Measurements from ENCODE around the gene FLT4.

FLT4 gene

GRCh38 chr5:180647941-180648500 is 1.4 kb downstream of the FLT4 start:
- Histone ChIP-seq H3K27me3 (peaks cover 0 to 73% of the 10 kb centered on the region in 2 donors), H3K4me3 (no peak overlapping the region), H3K4me1 (peaks cover 0 to 23% (median 15%) of the 10 kb centered on the region in 4 donors), H3K9me3 (no peaks in the 10 kb centered on the region), H3K36me3 (no peaks in the 10 kb centered on the region), H3K27ac (no peak overlapping the region)
- intact Hi-C loops (cut with DNase I; ENCODE audit: low total_unique reads): no loop called here
- TF ChIP-seq, protein P1, sequence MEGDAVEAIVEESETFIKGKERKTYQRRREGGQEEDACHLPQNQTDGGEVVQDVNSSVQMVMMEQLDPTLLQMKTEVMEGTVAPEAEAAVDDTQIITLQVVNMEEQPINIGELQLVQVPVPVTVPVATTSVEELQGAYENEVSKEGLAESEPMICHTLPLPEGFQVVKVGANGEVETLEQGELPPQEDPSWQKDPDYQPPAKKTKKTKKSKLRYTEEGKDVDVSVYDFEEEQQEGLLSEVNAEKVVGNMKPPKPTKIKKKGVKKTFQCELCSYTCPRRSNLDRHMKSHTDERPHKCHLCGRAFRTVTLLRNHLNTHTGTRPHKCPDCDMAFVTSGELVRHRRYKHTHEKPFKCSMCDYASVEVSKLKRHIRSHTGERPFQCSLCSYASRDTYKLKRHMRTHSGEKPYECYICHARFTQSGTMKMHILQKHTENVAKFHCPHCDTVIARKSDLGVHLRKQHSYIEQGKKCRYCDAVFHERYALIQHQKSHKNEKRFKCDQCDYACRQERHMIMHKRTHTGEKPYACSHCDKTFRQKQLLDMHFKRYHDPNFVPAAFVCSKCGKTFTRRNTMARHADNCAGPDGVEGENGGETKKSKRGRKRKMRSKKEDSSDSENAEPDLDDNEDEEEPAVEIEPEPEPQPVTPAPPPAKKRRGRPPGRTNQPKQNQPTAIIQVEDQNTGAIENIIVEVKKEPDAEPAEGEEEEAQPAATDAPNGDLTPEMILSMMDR (IDR thresholded peaks at IDR 0.05): no peak
- DNase-seq: no peak

- Histone ChIP-seq H3K4me3 (no peak overlapping the region), H3K27ac (no peak overlapping the region), H3K36me3 (no peaks in the 10 kb centered on the region), H3K9me3 (no peaks in the 10 kb centered on the region), H3K4me1 (peaks cover 0 to 23% (median 15%) of the 10 kb centered on the region in 4 donors), H3K27me3 (peaks cover 0 to 73% of the 10 kb centered on the region in 2 donors)
- intact Hi-C loops (cut with DNase I; ENCODE audit: low total_unique reads): no loop called here
- TF ChIP-seq, protein P1 (IDR thresholded peaks at IDR 0.05): no peak
- peak in 1 of 2 donors; percentile 29 for DNase-seq
These were observed 1.9 kb downstream of the FLT4 start for GRCh38 chr5:180647465-180647864.

DNA sequence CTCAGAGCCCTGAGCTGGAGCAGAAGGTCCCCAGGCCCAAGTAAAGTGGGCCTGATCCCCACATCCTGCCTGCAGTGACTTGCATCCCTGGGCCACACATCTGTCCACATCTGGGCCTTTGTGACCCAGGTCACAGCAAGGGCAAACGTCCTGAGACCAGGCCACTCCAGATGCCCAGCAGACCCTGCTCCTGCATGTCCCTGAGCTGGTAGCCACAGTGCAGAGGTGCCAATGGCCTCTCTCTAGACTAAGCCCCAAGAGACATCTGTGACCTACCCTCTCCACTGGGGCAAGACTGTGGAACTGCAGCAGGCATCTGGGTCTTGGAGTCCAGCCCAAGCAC is 2.5 kb downstream of the FLT4 start:
- TF ChIP-seq, protein P1 (IDR thresholded peaks at IDR 0.05): no peak
- no peak overlapping the region for H3K4me3 ChIP-seq
- H3K4me1 ChIP-seq: peaks cover 0 to 23% (median 15%) of the 10 kb centered on the region in 4 donors
- intact Hi-C loops (cut with DNase I; ENCODE audit: low total_unique reads): no loop called here
- no peaks in the 10 kb centered on the region for H3K9me3 ChIP-seq
- DNase-seq: peak in 1 of 2 donors; percentile 56
- no peak overlapping the region for H3K27ac ChIP-seq
- H3K27me3 ChIP-seq: peaks cover 0 to 73% of the 10 kb centered on the region in 2 donors
- no peaks in the 10 kb centered on the region for H3K36me3 ChIP-seq

DNA sequence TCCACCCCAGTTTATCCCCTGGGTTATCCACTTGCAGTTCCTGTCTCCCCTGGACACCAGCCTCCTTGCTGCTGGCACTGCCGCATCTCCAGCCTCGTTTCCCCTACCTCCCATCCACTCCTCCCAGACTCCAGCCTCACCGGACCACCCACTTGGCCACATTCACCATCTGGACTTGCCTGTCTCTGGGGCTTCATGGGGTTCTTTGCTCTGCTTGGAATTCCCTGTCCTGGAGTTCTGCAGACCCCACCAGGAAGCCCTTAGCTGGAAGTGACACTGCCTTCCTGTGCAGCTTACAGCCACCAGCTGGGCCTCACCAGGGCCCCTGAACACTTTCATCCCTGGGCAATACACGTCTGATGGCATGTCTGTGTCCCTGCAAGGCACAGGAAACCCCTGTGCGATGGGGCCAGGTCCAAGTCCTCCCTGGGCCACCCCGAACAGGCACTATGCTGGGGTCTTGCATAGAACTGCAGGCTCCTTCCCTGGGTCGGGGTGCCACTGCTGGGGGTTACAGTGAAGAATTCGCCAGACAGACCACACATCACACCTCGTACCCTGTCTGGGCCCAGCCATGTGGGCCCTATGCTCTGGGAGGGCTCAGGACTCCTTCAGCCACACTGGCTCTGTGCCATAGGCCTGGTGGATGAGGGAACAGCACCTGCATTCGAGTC is 3.0 kb downstream of the FLT4 start:
- TF ChIP-seq, protein P1 (IDR thresholded peaks at IDR 0.05): no peak
- peaks cover 0 to 23% (median 15%) of the 10 kb centered on the region in 4 donors for H3K4me1 ChIP-seq
- H3K36me3 ChIP-seq: no peaks in the 10 kb centered on the region
- DNase-seq: no peak
- intact Hi-C loops (cut with DNase I; ENCODE audit: low total_unique reads): no loop called here
- H3K27me3 ChIP-seq: peaks cover 0 to 69% of the 10 kb centered on the region in 2 donors
- H3K9me3 ChIP-seq: no peaks in the 10 kb centered on the region
- no peak overlapping the region for H3K4me3 ChIP-seq
- H3K27ac ChIP-seq: no peak overlapping the region

- DNase-seq: peak in 1 of 2 donors; percentile 45
- peaks cover 0 to 63% of the 10 kb centered on the region in 2 donors for H3K27me3 ChIP-seq
- no peak overlapping the region for H3K4me3 ChIP-seq
- no peaks in the 10 kb centered on the region for H3K9me3 ChIP-seq
- H3K4me1 ChIP-seq: peaks cover 0 to 23% (median 15%) of the 10 kb centered on the region in 4 donors
- no peaks in the 10 kb centered on the region for H3K36me3 ChIP-seq
- intact Hi-C loops (cut with DNase I; ENCODE audit: low total_unique reads): no loop called here
- no peak overlapping the region for H3K27ac ChIP-seq
- TF ChIP-seq, protein P1 (IDR thresholded peaks at IDR 0.05): no peak
These were observed 3.9 kb downstream of the FLT4 start for GRCh38 chr5:180645274-180646204.
